RPMI8226 (cell line): ENCODE measurements around the gene TAC1.
"Not testable (repeated sequence)": the region's sequence is repeated elsewhere in the genome, so short reads cannot be mapped to it uniquely, and the experiment has no call there.

ENCODE experiments used
- DNase-seq: peaks from one replicate; pipeline ENCODE4 v3.0.0-alpha.2; 2015

The TAC1 gene

DNA sequence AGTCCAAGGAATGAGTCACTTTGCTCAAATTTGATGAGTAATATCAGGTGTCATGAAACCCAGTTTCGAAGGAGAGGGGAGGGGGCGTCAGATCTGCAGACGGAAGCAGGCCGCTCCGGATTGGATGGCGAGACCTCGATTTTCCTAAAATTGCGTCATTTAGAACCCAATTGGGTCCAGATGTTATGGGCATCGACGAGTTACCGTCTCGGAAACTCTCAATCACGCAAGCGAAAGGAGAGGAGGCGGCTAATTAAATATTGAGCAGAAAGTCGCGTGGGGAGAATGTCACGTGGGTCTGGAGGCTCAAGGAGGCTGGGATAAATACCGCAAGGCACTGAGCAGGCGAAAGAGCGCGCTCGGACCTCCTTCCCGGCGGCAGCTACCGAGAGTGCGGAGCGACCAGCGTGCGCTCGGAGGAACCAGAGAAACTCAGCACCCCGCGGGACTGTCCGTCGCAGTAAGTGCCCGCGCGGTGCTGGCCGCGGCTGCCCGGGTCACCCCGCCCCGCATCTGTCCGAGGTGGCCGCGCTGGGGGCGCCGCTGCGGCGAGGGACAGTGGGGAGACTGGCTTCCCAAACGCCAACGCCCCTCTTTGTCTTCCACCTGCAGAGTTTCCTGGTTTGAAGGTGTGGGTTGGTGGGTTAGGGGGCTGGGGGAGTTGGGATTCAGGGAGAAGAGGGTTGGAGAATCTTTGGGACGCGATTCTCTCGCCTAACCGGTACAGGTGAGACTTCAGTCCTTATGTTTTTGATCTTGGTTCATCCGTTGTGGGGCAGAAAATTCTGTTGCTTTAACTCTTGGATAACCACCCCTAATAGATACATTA, at the start of gene TAC1:
TSS of gene TAC1 (plus strand) at position 351 of the 829 bp plus-strand sequence. CDS start 527 bp downstream, outside the sequence.
- DNase-seq, result no peak

DNA sequence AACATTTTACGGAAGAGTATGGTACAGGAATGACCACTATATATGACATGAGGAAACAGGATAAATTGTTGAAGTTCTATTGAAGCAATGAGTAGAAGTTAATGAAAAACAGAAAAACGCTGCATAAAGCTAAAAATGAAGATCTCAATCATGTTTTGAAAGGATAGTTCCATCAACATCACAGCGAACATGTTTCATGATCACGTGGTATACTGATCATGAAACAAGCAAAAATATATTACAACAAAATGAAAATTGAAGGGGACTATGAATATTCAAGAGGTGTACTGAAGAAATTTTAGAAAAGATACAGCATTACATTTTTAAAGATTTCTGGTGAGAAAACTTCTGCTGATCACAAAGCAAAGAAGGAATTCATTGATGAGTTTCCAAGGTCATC, 45.9 kb upstream of the TAC1 start:
- no peak for DNase-seq

DNA sequence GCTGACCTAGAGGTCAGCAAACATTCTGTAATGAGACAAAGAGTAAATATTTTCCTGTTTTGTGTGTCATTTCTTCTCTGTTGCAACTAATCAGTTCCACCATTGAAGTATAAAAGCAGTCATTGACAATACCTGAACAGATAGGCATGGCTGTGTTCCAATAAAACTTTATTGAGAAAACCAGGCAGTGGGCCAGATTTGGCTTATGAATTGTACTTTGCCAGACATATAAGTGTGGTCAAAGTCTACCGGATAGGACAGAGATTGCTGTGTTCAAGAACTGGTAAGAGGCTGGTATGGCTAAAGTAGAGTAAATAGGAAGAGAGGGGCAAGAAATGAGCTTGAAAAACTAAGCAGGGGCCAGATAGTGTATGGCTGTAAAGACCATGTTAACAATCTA, 38.3 kb upstream of the TAC1 start:
- DNase-seq, result no peak

- DNase-seq, result no peak
Measured at GRCh38 chr7:97694355-97694754, 37.5 kb upstream of the TAC1 start.

GRCh38 chr7:97697396-97697795, 34.5 kb upstream of the TAC1 start:
- DNase-seq, result no peak

DNA sequence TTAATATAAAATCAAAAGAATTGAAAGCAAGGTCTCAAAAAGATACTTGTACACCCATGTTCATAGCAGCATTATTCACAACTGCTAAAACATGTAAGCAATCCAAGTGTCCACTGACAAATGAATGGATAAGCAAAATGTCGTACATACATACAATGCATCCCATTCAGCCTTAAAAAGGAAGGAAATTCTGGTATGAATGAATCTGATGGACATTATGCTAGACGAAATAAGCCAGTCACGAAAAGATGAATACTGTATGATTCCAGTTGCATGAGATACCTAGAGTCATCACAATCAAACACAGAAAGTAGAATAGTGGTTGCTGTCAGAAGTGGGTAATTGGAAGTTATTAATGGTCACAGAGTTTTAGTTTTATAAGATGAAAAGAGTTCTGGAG, 9.5 kb upstream of the TAC1 start:
- no peak for DNase-seq

DNA sequence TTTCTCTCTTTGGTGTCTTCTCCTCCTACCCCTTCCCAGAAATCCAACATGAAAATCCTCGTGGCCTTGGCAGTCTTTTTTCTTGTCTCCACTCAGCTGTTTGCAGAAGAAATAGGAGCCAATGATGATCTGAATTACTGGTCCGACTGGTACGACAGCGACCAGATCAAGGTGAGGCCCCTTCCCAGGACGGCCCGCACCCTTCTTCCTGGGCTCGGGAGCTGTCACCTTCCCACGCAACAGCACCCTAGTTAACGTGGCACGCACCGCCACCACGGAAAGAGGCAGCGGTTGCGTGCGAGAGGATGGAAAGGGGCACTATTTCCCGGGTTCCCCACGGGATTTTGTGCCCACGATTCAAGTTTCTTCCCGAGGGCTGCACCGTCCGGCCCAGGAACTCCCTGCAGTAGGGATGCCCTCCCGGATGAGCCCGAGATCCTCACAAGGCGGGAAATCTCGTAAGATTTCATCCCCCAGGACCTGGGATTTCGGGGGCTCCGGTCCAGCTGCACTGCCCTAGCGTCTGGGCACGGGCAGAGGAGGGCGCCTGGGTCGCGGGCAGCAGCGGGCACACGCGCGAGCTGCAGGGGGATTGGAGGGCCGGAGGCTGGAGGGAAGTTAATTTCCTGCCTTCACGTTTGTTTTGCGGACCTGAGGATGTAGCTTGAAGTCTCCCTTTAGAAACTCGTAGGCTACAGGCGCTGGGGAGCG, 834 bp downstream of the TAC1 start:
- DNase-seq, result no peak

DNA sequence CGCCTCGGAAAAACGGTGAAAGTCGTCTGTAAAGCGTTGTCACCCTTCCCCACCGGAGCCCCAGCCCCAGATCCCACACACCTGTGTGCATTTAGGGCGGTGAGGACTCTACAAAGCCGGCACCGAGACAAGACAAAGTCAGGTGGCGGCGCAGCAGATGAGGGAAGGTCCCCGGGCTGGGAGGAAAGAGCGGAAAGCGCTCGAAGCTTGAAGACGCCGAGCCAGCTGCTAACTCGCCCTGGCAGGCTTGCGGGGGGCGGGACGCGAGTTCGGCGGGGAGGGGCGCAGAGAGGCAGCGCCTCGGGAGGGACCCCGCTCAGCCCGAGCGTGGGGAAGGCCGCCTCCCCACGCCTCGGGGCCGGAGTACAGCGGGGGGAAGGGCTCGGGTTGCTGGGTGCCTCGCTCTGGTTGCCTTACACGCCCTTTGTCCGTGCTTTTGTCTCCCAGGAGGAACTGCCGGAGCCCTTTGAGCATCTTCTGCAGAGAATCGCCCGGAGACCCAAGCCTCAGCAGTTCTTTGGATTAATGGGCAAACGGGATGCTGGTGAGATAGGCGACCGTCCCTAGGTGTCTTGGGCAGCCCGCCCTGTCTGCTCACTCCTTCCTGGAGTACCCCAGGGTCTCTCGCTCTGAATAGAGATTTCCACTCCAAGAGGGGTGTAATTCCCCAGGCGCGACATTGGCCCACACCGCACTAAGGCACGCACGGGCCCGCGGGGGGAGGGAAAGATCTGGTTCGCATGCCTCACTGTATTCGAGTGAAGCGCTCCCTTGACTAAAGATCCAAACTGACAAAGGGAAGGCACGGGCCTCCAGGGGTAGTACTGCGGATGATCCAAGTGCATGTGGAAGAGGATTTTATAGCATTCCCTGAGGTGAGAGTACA, 1.6 kb downstream of the TAC1 start:
- no peak for DNase-seq

DNA sequence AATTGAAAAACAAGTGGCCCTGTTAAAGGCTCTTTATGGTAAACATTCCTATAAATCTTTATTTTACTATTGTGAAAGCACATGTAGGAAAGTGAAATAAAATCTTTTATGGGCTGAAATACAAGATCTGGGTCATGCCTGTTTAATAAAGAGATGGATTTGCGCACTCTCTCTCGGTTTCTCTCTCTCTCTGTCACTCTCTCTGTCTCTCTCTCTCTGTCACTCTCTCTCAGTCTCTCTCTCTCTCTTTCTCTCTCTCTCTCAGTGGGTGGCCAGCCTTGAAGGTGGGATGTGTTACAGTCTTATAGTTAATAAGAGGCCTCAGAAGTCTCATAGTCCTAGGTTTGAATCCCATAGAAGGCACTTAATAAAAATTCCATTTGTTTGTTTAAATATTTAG, 2.4 kb downstream of the TAC1 start:
- no peak for DNase-seq

DNA sequence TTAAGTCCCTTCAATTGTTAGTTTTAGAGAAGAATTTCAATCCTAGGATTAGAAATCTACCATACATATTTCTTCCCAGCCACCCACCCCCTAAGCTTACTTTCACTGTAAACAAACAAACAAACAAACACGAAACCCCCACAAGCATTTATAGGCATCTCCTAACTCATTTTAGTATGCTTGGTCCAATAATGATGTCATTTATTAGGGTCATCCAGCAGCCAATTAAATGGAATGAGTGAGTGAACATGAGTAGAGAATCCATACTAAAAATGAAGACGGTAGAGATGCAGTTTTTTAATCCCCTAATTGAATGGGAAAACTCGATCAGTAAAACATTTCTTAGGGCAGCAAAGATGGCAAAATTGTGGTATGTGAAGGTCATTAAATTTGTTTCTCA, 3.2 kb downstream of the TAC1 start:
- no peak for DNase-seq

DNA sequence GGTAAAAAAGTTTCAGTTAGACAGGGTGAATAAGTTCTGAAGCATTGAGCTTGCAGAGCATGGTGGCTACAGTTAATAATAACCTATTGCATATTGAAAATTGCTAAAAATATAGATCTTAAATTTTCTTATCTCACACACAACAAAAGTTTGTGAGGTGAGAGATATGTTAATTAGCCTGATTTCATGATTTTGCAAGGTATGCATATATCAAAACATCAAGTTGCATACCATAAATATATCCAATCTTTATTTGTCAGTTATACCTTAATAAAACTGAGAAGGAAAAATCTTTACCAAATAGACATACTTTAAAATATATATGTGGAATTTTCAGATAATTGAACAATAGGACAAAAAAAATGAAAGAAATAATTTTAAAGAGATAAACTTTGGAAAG, 16.6 kb downstream of the TAC1 start:
- DNase-seq, result no peak

GRCh38 chr7:97751566-97751965, 19.7 kb downstream of the TAC1 start:
- DNase-seq, result no peak

GRCh38 chr7:97752215-97752614, 20.3 kb downstream of the TAC1 start:
- no peak for DNase-seq

- DNase-seq, result no peak
Measured at GRCh38 chr7:97757824-97758223, 25.9 kb downstream of the TAC1 start.

DNA sequence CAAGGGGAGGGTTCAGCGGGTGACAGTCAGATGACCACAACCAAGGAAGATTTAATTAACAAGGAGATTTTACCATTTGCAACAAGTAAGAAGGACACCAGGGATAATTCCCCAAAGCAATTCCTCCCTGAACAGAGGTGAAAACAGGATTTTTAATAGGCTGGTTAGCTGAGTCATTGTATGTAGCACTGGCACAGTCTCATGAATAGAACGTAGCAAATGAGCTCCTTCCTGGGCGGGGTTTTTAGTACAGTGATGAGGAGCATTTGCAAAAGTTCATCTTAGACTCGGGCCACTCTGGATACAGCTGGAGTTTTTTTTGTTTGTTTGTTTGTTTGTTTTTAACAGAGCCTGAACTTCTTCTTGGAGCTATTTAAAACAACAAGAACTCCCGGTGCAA, 39.0 kb downstream of the TAC1 start:
- no peak for DNase-seq

DNA sequence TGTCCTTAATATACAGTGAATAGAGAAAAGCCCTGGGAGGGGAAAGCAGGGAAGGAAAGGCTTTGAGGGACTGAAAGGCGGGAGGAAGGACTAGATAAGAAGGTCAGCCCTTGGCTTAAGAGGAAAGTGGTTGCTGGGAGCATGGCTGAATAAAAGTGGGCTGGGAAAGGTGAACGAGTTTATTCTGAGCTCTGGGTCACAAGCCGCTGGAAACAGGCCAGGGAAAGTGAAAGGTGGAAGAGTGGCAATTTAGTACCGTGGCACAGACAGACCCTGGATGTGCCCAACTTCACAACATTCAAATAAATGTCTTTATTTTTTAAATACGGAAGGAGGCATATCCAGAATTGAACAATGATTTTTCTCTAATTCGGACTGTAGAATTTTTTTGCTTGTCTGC, 39.7 kb downstream of the TAC1 start:
- no peak for DNase-seq

DNA sequence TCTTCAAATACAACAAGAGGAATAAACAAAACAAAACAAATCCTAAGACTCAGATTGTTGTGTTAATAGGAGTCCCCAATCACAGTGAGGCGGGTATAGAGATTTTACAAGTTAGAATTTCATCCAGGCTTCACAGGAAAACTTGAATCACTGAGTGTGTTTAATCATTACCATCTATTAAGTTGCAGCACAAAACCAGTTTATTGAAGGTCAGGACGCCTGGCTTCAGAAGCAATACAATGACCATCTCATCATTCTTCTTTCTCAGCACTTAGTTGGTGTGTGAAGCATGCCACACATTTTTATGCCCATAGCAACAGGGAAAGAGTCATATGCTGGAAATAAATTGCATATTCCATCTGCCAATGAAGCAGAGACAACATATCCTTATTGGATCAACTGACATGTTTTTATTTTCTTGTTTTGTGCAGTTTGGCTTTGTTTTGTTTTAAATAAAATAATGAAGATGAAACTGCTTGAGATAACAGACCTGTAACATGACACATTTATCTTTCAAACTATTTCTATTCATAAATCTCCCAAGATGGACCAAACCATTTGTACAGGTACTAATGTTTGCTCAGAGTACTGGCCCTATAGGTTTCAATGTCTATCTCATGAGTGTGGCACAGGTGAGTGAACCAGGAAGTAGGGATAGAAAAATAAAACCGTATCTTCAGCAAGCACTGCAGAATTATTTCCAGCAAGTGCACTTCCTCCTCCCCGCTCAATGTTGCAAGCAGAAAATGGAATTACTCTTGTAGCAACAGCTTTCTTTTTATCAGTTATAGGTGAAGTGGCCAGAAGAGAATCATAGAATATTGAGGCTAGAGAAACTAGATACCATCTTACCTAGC, 40.4 kb downstream of the TAC1 start:
- DNase-seq, result no peak

GRCh38 chr7:97786398-97786797, 54.5 kb downstream of the TAC1 start:
- not testable (repeated sequence) for DNase-seq
